GM23248 (cell line): Measurements from ENCODE around the gene MRGPRG. TPM values are rescaled to one million over a fixed set of nuclear protein-coding genes. Genes with fewer than 3 reads are reported as not detected.

Experiments
- DNase-seq: peaks from one replicate; pipeline ENCODE4 v3.0.0-alpha.2; 2015
- H2AFZ ChIP-seq: fragments of 200-600 bp; sonication (generic); 2 replicates; pipeline ENCODE4 v1.6.1; 2016; ENCODE audit warnings: antibody characterized with exemption
- H3F3A ChIP-seq: fragments of 200-600 bp; sonication (generic); 2 replicates; pipeline ENCODE4 v1.6.1; 2016; ENCODE audit warnings: mild to moderate bottlenecking, antibody characterized with exemption, mixed run types; ENCODE audit not compliant: insufficient read depth
- H3K27ac ChIP-seq: fragments of 200-600 bp; sonication (generic); 2 replicates; pipeline ENCODE4 v1.5.1; 2016; ENCODE audit warnings: mild to moderate bottlenecking
- H3K27me3 ChIP-seq: fragments of 200-600 bp; sonication (generic); replicated peaks from 2 replicates; pipeline ENCODE4 v1.6.1; 2016; ENCODE audit warnings: mild to moderate bottlenecking; ENCODE audit not compliant: insufficient read depth
- H3K36me3 ChIP-seq: fragments of 200-600 bp; sonication (generic); 2 replicates; pipeline ENCODE4 v1.6.1; 2016; ENCODE audit warnings: low read depth, mild to moderate bottlenecking
- H3K4me1 ChIP-seq: fragments of 200-600 bp; sonication (generic); 2 replicates; pipeline ENCODE4 v1.6.1; 2016; ENCODE audit warnings: mild to moderate bottlenecking; ENCODE audit not compliant: insufficient read depth
- H3K4me2 ChIP-seq: fragments of 200-600 bp; sonication (generic); one replicate; pipeline ENCODE4 v1.6.1; 2016; ENCODE audit warnings: mild to moderate bottlenecking; ENCODE audit not compliant: unreplicated experiment
- H3K4me3 ChIP-seq: fragments of 200-600 bp; sonication (generic); 2 replicates; pipeline ENCODE4 v1.5.1; 2016; ENCODE audit warnings: mild to moderate bottlenecking
- H3K79me2 ChIP-seq: fragments of 200-600 bp; sonication (generic); 2 replicates; pipeline ENCODE4 v1.6.1; 2016; ENCODE audit warnings: mild to moderate bottlenecking; ENCODE audit not compliant: insufficient read depth
- H3K9ac ChIP-seq: fragments of 200-600 bp; sonication (generic); 2 replicates; pipeline ENCODE4 v1.6.1; 2016; ENCODE audit warnings: mild to moderate bottlenecking
- H3K9me2 ChIP-seq: fragments of 200-600 bp; sonication (generic); 2 replicates; pipeline ENCODE4 v1.6.1; 2016; ENCODE audit warnings: mixed run types, mild to moderate bottlenecking, moderate library complexity; ENCODE audit not compliant: insufficient read depth
- H3K9me3 ChIP-seq: fragments of 200-600 bp; sonication (generic); one replicate; pipeline ENCODE4 v1.6.1; 2017; ENCODE audit warnings: low read depth
- H4K20me1 ChIP-seq: fragments of 200-600 bp; sonication (generic); 2 replicates; pipeline ENCODE4 v1.6.0; 2016; ENCODE audit not compliant: insufficient read depth
- EZH2 ChIP-seq: fragments of 200-600 bp; sonication (generic); IDR thresholded peaks from 2 replicates; pipeline ENCODE4 v1.6.1; 2018; ENCODE audit warnings: antibody characterized with exemption, mild to moderate bottlenecking; ENCODE audit not compliant: insufficient read depth, poor library complexity, severe bottlenecking
- EZH2phosphoT487 ChIP-seq: fragments of 200-600 bp; sonication (generic); IDR thresholded peaks from 2 replicates; pipeline ENCODE4 v1.6.1; 2018; ENCODE audit warnings: antibody characterized with exemption, moderate library complexity, mild to moderate bottlenecking, low read depth; ENCODE audit not compliant: insufficient read depth
- WGBS, 2 experiments: methylation state at CpG; one replicate each; pipeline ENCODE4 v1.1.6; 2015 to 2017; ENCODE audit warnings: low lambda C conversion rate in 2 of 2, low coverage in 1 of 2; ENCODE audit errors: missing lambda C conversion rate in 2 of 2; 5-methylcytosine and 5-hydroxymethylcytosine counted together
- in situ Hi-C: fragments of 300-500 bp; cut with MboI; formaldehyde crosslinking; loops from 2 replicates; pipeline ENCODE4 v1.15.0; 2020
- polyA plus RNA-seq: library from polyadenylated mRNA; unstranded; fragments of >200 nt; fragmentation: Nextera tagmentation; extraction: Ambion mirVana; gene quantifications from 2 replicates; pipeline ENCODE4 v1.2.1, GENCODE V29; 2016
- total RNA-seq: library from RNA; depleted of rRNA; stranded (reverse); fragments of >200 nt; shearing (Covaris generic); gene quantifications from 2 replicates; pipeline ENCODE4 v1.2.3, GENCODE V29; 2014

Gene MRGPRG
- total and polyA plus RNA-seq, 2 experiments from 2014 or later: not detected

DNA sequence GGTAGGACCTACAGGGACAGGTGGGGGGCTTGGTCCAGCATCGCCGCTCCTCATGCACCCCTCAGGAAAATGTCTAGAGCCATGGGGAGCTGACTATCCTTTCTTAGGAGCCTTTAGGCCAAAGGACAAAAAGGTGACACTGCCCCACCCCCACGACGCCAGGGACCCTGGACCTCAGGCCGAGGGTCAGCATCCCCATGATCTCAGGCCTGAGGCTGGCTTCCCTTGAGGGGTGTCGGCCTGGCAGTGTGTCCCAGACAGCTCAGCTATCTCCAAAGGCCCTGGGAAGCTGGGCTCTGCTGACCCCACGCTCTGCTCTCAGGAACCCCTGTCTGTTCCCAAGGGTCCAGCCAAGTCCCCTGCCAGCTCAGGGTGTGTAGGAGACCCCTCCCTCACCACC lies 16.3 kb downstream of the MRGPRG start:
- peaks cover 24% of the 10 kb centered on the region for H3K27me3 ChIP-seq
- H3K9me2 ChIP-seq: no peaks in the 10 kb centered on the region
- H2AFZ ChIP-seq: no peak overlapping the region
- no peak overlapping the region for H3K4me2 ChIP-seq
- TF ChIP-seq EZH2: peak; percentile 12
- TF ChIP-seq EZH2phosphoT487: no peak
- H3K4me1 ChIP-seq: no peaks in the 10 kb centered on the region
- H3K4me3 ChIP-seq: no peak overlapping the region
- no peaks in the 10 kb centered on the region for H3F3A ChIP-seq
- in situ Hi-C loops: no loop called here
- no peak overlapping the region for H3K27ac ChIP-seq
- no peaks in the 10 kb centered on the region for H3K79me2 ChIP-seq
- H4K20me1 ChIP-seq: no peaks in the 10 kb centered on the region
- no peak overlapping the region for H3K9ac ChIP-seq
- no peaks in the 10 kb centered on the region for H3K36me3 ChIP-seq
- DNase-seq: no peak
- no peaks in the 10 kb centered on the region for H3K9me3 ChIP-seq
- 38% methylated on average over 7 of the region's 7 CpGs for WGBS, 2 experiments

DNA sequence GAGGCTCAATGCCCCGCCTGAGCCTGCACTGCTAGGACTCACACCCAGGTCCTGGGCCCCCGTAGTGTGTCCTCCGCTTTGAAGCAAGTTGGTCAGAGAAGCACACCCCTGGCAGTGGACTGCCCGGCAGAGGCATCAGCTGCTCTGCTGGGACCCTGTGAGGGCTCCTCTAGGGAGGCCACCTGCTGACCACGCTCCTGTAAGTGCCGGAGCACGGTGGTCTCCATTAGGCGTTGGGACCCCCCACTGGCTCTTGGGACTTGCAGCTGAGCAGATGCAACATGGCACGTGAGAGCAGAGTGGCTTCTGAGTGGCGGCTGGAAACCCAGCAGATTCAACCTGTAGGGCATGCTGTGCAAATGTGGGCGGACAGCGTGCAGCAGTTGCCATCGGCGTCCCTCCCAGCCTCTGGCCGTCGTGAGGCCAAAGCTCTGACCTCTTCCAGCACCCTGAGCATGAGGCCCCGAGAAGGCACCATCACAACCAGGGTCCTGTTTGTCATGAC lies 16.9 kb downstream of the MRGPRG start:
- Histone ChIP-seq H3K4me1 (no peaks in the 10 kb centered on the region), H2AFZ (no peak overlapping the region), H3K4me3 (no peak overlapping the region), H3K27me3 (peaks cover 24% of the 10 kb centered on the region), H3K27ac (no peak overlapping the region), H3K36me3 (no peaks in the 10 kb centered on the region), H4K20me1 (no peaks in the 10 kb centered on the region), H3K4me2 (no peak overlapping the region), H3K9me2 (no peaks in the 10 kb centered on the region), H3F3A (no peaks in the 10 kb centered on the region), H3K9me3 (no peaks in the 10 kb centered on the region), H3K9ac (no peak overlapping the region), H3K79me2 (no peaks in the 10 kb centered on the region)
- WGBS, 2 experiments: 44 to 48% methylated on average over 14 to 17 of the region's 17 CpGs
- TF ChIP-seq EZH2phosphoT487: no peak
- peak; percentile 7 for TF ChIP-seq EZH2
- no peak for DNase-seq
- in situ Hi-C loops: no loop called here

DNA sequence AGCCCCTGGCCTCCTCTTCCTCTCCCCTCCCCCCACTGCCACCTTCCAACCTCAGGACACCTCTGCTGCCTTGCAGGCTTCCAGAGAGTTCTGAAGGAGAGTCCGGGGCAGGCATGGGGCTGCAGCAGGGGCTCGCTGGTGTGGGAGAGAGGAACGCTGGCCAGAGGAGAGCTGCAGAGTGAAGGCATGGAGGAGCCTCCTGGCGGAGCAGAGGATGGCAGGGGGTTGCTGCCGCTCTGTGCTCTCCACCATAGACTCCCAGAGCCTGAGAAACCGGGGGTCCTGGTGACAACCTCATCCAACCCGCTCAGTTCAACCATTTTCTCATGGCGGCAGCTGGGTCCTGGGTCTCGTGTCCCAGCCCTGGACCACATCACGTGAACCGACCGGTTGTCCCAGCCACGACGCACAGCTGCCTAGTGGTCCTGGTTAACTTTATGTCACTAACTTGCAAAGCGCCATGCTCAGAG lies 17.5 kb downstream of the MRGPRG start:
- Histone ChIP-seq H3K27ac (no peak overlapping the region), H2AFZ (no peak overlapping the region), H3K4me2 (no peak overlapping the region), H3K9me3 (no peaks in the 10 kb centered on the region), H3K9me2 (no peaks in the 10 kb centered on the region), H3K4me1 (no peaks in the 10 kb centered on the region), H3K36me3 (no peaks in the 10 kb centered on the region), H4K20me1 (no peaks in the 10 kb centered on the region), H3K27me3 (peaks cover 24% of the 10 kb centered on the region), H3K79me2 (no peaks in the 10 kb centered on the region), H3K4me3 (no peak overlapping the region), H3K9ac (no peak overlapping the region), H3F3A (no peaks in the 10 kb centered on the region)
- 55 to 58% methylated on average over 15 of the region's 15 CpGs for WGBS, 2 experiments
- DNase-seq: no peak
- TF ChIP-seq EZH2phosphoT487 (no peak), EZH2 (no peak)
- in situ Hi-C loops: no loop called here

DNA sequence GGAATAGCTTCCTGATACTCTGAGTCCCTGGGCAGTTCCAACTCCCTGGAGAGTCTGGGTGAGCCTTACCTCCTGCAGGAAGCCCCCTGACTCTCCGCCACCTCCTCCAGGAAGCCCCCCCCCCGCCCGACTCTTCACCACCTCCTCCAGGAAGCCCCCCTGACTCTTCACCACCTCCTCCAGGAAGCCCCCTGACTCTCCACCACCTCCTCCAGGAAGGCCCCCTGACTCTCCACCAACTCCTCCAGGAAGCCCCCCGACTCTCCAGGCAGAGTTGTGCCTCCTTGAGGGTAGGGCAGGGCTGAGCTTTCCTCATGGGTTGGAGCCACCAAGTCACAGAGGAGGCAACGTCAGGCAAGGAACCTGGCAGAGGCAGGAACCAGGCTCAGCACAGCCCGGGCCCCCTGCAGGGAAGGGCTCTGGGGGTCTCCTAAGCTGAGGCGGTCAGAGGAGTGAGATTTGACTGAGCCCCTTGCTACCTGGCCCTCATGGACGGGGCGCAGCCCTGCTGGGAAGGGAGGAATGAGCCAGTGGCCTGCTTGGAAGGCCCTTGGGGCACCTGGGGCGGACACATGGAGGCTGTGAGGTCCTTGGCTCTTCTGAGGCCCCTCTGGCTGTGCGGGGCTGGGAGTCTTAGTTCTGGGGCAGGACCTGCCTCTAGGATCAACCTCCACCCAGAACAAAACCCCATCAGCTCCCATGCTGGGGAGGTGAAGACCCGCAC lies 18.1 kb downstream of the MRGPRG start:
- no peaks in the 10 kb centered on the region for H3K9me3 ChIP-seq
- H3K36me3 ChIP-seq: no peaks in the 10 kb centered on the region
- 53 to 60% methylated on average over 12 of the region's 12 CpGs for WGBS, 2 experiments
- peaks cover 23% of the 10 kb centered on the region for H3K27me3 ChIP-seq
- in situ Hi-C loops: no loop called here
- H3K27ac ChIP-seq: no peak overlapping the region
- H3K4me1 ChIP-seq: no peaks in the 10 kb centered on the region
- H3K4me3 ChIP-seq: no peak overlapping the region
- H3K9ac ChIP-seq: no peak overlapping the region
- H4K20me1 ChIP-seq: no peaks in the 10 kb centered on the region
- no peak for TF ChIP-seq EZH2phosphoT487
- no peak for TF ChIP-seq EZH2
- no peaks in the 10 kb centered on the region for H3F3A ChIP-seq
- H3K79me2 ChIP-seq: no peaks in the 10 kb centered on the region
- no peak overlapping the region for H3K4me2 ChIP-seq
- H2AFZ ChIP-seq: no peak overlapping the region
- H3K9me2 ChIP-seq: no peaks in the 10 kb centered on the region
- no peak for DNase-seq
